ENCODE data around the gene ACTL6B.

Gene ACTL6B

GRCh38 chr7:100640517-100641440 is 15.5 kb downstream of the ACTL6B start:
- FAIRE-seq (no peak), DNase-seq (ENCODE audit: insufficient read length, low spot score) (no peak)
- TF ChIP-seq CTCF (IDR thresholded peaks at IDR 0.05; ENCODE audit: insufficient read depth, missing control alignments) = no peak

- no peak for TF ChIP-seq CTCF (IDR thresholded peaks at IDR 0.05; ENCODE audit: insufficient read depth, missing control alignments)
- FAIRE-seq (no peak), DNase-seq (ENCODE audit: insufficient read length, low spot score) (no peak)
Measured at GRCh38 chr7:100639995-100640516, 16.2 kb downstream of the ACTL6B start.

- peak; percentile 68 for DNase-seq (ENCODE audit: insufficient read length, low spot score)
- FAIRE-seq = no peak
- peak; percentile 30 for TF ChIP-seq CTCF (IDR thresholded peaks at IDR 0.05; ENCODE audit: insufficient read depth, missing control alignments)
Measured at GRCh38 chr7:100632951-100633717, 23.1 kb downstream of the ACTL6B start.

- FAIRE-seq = no peak
Measured at GRCh38 chr7:100630066-100630465, 26.2 kb downstream of the ACTL6B start.

GRCh38 chr7:100629117-100629716 is 27.0 kb downstream of the ACTL6B start:
- TF ChIP-seq CTCF (IDR thresholded peaks at IDR 0.05; ENCODE audit: insufficient read depth, missing control alignments) = peak; percentile 33
- FAIRE-seq = no peak

More at GRCh38 chr7:100630066-100630465, 26.2 kb downstream of the ACTL6B start:
- no peak for TF ChIP-seq CTCF (IDR thresholded peaks at IDR 0.05; ENCODE audit: insufficient read depth, missing control alignments)
- no peak for DNase-seq (ENCODE audit: insufficient read length, low spot score)

GRCh38 chr7:100627238-100627549 is 29.1 kb downstream of the ACTL6B start:
- TF ChIP-seq CTCF (IDR thresholded peaks at IDR 0.05; ENCODE audit: insufficient read depth, missing control alignments) = no peak
- DNase-seq (ENCODE audit: insufficient read length, low spot score) (no peak), FAIRE-seq (no peak)

More at GRCh38 chr7:100629117-100629716, 27.0 kb downstream of the ACTL6B start:
- no peak for DNase-seq (ENCODE audit: insufficient read length, low spot score)

Data from D721Med (cell line).